Stimulated activated naive CD8-positive, alpha-beta T cell treated with anti-CD3 and anti-CD28 coated beads, Interleukin-15, Interleukin-2, amounts not matched to agents 100 ng/mL and 50 ng/mL, for 24 hours (primary cell): Measurements from ENCODE around the gene MPPED1.
A peak's percentile ranks its signal among the peaks of the same experiment; 100 is the strongest.

Experiments used
- H3K27ac Mint-ChIP-seq: one replicate; pipeline ENCODE4 v1.8.0; 2021; ENCODE audit warnings: mild to moderate bottlenecking, mixed read lengths
- H3K27me3 Mint-ChIP-seq: one replicate; pipeline ENCODE4 v1.8.0; 2021; ENCODE audit warnings: mixed read lengths
- H3K36me3 Mint-ChIP-seq: one replicate; pipeline ENCODE4 v1.8.0; 2021; ENCODE audit warnings: low read depth, mixed read lengths
- H3K4me1 Mint-ChIP-seq: one replicate; pipeline ENCODE4 v1.8.0; 2021; ENCODE audit warnings: low read depth, mixed read lengths
- H3K4me3 Mint-ChIP-seq: one replicate; pipeline ENCODE4 v1.8.0; 2021; ENCODE audit warnings: mild to moderate bottlenecking, mixed read lengths
- H3K9me3 Mint-ChIP-seq: one replicate; pipeline ENCODE4 v1.8.0; 2021; ENCODE audit warnings: mixed read lengths

MPPED1 gene, protein sequence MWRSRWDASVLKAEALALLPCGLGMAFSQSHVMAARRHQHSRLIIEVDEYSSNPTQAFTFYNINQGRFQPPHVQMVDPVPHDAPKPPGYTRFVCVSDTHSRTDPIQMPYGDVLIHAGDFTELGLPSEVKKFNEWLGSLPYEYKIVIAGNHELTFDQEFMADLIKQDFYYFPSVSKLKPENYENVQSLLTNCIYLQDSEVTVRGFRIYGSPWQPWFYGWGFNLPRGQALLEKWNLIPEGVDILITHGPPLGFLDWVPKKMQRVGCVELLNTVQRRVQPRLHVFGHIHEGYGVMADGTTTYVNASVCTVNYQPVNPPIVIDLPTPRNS

GRCh38 chr22:43411869-43412807 lies at the start of gene MPPED1:
Gene MPPED1 (plus strand): TSS chr22:43412014. CDS start chr22:43424986, 12,972 bp downstream.
- Mint-ChIP-seq H3K4me3 (no peak within 1 kb of the TSS), H3K36me3 (no peaks in the 10 kb centered on the region), H3K9me3 (no peaks in the 10 kb centered on the region), H3K27me3 (peaks cover 52% of the 10 kb centered on the region), H3K27ac (no peak within 1 kb of the TSS), H3K4me1 (no peaks in the 10 kb centered on the region)

GRCh38 chr22:43363315-43364168 lies 48.3 kb upstream of the MPPED1 start:
- H3K27me3 Mint-ChIP-seq = peaks cover 14% of the 10 kb centered on the region
- no peaks in the 10 kb centered on the region for H3K9me3 Mint-ChIP-seq
- H3K27ac Mint-ChIP-seq = no peak overlapping the region
- no peaks in the 10 kb centered on the region for H3K36me3 Mint-ChIP-seq
- H3K4me1 Mint-ChIP-seq = no peaks in the 10 kb centered on the region
- no peak overlapping the region for H3K4me3 Mint-ChIP-seq

DNA sequence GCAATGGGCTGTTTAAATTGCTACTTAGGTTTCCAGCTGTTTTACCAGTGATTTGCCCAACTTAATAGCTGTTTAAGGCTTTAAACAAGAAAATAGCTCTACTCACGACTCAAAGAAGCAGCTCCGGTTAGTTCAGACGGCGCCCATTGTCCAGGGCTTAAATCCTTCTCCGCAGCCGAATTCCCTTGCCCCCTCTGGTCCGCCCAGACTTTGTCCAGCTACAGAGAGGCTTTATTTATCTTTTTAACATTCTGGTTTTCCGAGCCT lies 47.7 kb upstream of the MPPED1 start:
- Mint-ChIP-seq H3K36me3 (no peaks in the 10 kb centered on the region), H3K27me3 (peaks cover 15% of the 10 kb centered on the region), H3K4me3 (no peak overlapping the region), H3K9me3 (no peaks in the 10 kb centered on the region), H3K4me1 (no peaks in the 10 kb centered on the region), H3K27ac (no peak overlapping the region)

GRCh38 chr22:43365715-43366440 lies 45.9 kb upstream of the MPPED1 start:
- no peaks in the 10 kb centered on the region for H3K9me3 Mint-ChIP-seq
- H3K36me3 Mint-ChIP-seq = no peaks in the 10 kb centered on the region
- peaks cover 33% of the 10 kb centered on the region for H3K27me3 Mint-ChIP-seq
- H3K4me1 Mint-ChIP-seq = no peaks in the 10 kb centered on the region
- H3K4me3 Mint-ChIP-seq = no peak overlapping the region
- H3K27ac Mint-ChIP-seq = no peak overlapping the region

- no peaks in the 10 kb centered on the region for H3K36me3 Mint-ChIP-seq
- no peaks in the 10 kb centered on the region for H3K9me3 Mint-ChIP-seq
- H3K27me3 Mint-ChIP-seq = peaks cover 54% of the 10 kb centered on the region
- no peak overlapping the region for H3K27ac Mint-ChIP-seq
- no peak overlapping the region for H3K4me3 Mint-ChIP-seq
- no peaks in the 10 kb centered on the region for H3K4me1 Mint-ChIP-seq
Measured at GRCh38 chr22:43370036-43370435, 41.8 kb upstream of the MPPED1 start.

- Mint-ChIP-seq H3K9me3 (no peaks in the 10 kb centered on the region), H3K27ac (peak overlapping the region; percentile 20), H3K4me3 (no peak overlapping the region), H3K4me1 (peaks cover 23% of the 10 kb centered on the region), H3K36me3 (no peaks in the 10 kb centered on the region), H3K27me3 (peaks cover 54% of the 10 kb centered on the region)
Measured at GRCh38 chr22:43375951-43376455, 35.8 kb upstream of the MPPED1 start.

- H3K9me3 Mint-ChIP-seq = no peaks in the 10 kb centered on the region
- peaks cover 45% of the 10 kb centered on the region for H3K27me3 Mint-ChIP-seq
- H3K27ac Mint-ChIP-seq = no peak overlapping the region
- no peak overlapping the region for H3K4me3 Mint-ChIP-seq
- H3K36me3 Mint-ChIP-seq = no peaks in the 10 kb centered on the region
- peaks cover 23% of the 10 kb centered on the region for H3K4me1 Mint-ChIP-seq
Measured at GRCh38 chr22:43376765-43377547, 34.9 kb upstream of the MPPED1 start.

DNA sequence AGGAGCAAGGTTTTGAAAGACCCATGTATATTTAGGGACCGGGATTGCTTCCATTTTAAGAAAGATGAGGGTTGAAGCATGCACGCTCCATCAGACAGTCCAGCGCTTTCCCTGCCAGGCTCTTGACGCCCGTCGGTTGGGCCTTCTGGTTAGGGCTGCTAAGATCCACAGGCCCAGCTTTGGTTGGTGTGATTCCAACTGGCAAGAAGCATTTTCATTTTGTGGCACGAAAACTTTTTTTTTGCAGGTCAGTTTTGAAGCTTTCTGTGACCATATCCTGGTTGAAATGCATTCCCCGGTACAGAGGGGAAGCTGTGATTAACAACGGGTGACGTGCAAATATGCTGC lies 34.3 kb upstream of the MPPED1 start:
- Mint-ChIP-seq H3K36me3 (no peaks in the 10 kb centered on the region), H3K4me3 (no peak overlapping the region), H3K4me1 (peaks cover 23% of the 10 kb centered on the region), H3K27ac (no peak overlapping the region), H3K27me3 (peaks cover 45% of the 10 kb centered on the region), H3K9me3 (no peaks in the 10 kb centered on the region)

GRCh38 chr22:43377896-43378704 lies 33.7 kb upstream of the MPPED1 start:
- H3K4me3 Mint-ChIP-seq = no peak overlapping the region
- no peaks in the 10 kb centered on the region for H3K9me3 Mint-ChIP-seq
- H3K4me1 Mint-ChIP-seq = peaks cover 23% of the 10 kb centered on the region
- no peaks in the 10 kb centered on the region for H3K36me3 Mint-ChIP-seq
- peaks cover 44% of the 10 kb centered on the region for H3K27me3 Mint-ChIP-seq
- H3K27ac Mint-ChIP-seq = no peak overlapping the region

DNA sequence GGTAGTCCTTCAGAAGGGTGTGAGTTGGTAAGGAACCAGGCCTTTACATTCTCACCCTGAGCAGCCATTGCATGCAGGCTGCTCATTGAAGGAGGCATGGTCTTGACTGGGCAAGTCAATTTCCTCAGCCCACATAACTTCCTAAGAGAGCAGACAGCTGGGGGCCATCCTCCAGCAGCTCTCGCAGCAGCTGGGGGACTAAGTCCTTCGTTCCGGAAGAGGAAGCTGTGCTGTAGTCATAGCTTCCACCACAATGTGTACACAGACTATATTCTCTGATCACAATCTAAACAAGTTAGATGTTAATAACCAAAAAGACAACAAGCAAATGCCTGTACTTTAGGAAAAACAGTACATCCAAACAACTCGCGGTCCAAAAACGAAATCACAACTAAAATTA lies 30.1 kb upstream of the MPPED1 start:
- H3K36me3 Mint-ChIP-seq = no peaks in the 10 kb centered on the region
- H3K27me3 Mint-ChIP-seq = peaks cover 34% of the 10 kb centered on the region
- H3K9me3 Mint-ChIP-seq = no peaks in the 10 kb centered on the region
- no peak overlapping the region for H3K4me3 Mint-ChIP-seq
- peaks cover 20% of the 10 kb centered on the region for H3K4me1 Mint-ChIP-seq
- H3K27ac Mint-ChIP-seq = no peak overlapping the region

GRCh38 chr22:43384863-43385262 lies 27.0 kb upstream of the MPPED1 start:
- Mint-ChIP-seq H3K4me3 (no peak overlapping the region), H3K27me3 (peaks cover 25% of the 10 kb centered on the region), H3K9me3 (no peaks in the 10 kb centered on the region), H3K27ac (no peak overlapping the region), H3K36me3 (no peaks in the 10 kb centered on the region), H3K4me1 (no peaks in the 10 kb centered on the region)

DNA sequence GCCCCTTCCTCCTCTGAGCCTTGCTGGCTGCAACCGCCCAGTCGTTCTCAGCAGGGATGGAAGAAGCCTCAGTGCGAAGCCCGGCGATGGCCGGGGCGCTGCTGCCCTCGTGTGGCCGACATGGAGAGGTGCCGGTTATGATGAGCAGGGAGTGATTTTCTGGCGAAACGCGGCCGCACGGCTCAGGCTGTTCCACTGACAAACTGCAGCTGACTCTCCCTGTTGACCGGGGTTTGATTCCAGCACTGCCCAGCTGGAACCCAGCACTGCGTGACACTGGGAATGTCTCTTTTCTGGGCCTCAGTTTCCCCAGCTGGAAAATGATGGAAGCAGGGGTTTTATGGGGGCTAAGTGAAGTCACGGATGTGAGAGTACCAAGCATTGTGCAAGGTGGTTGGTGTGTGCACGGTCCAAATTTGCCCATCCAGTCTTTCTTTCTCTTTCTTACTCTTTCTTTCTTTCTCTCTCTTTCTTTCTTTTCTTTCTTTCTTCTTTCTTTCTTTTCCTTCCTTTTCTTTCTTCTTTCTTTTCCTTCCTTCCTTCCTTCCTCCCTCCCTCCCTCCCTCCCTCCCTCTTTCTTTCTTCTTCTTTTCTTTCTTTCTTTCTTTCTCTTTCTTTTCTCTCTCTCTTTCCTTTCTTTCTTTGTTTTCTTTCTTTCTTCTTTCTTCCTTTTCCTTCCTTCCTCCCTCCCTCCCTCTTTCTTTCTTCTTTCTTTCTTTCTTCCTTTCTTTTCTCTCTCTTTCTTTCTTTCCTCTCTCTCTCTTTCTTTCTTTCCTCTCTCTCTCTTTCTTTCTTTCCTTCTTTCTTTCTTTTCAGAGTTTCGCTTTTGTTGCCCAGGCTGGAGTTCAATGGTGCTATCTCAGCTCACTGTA lies 25.8 kb upstream of the MPPED1 start:
- Mint-ChIP-seq H3K27ac (no peak overlapping the region), H3K4me1 (no peaks in the 10 kb centered on the region), H3K27me3 (peaks cover 22% of the 10 kb centered on the region), H3K4me3 (no peak overlapping the region), H3K36me3 (no peaks in the 10 kb centered on the region), H3K9me3 (no peaks in the 10 kb centered on the region)
